Osteocyte (in vitro differentiated cells): Measurements from ENCODE around the gene TXNRD3. TPM values are rescaled to one million over a fixed set of nuclear protein-coding genes. Genes with fewer than 3 reads are reported as not detected.
A peak's percentile ranks its signal among the peaks of the same experiment; 100 is the strongest.

Source experiments
- DNase-seq: peaks from one replicate; pipeline ENCODE4 v3.0.0; 2021; ENCODE audit warnings: mixed read lengths; ENCODE audit not compliant: unreplicated experiment; ENCODE audit errors: extremely low spot score
- H3K27ac Mint-ChIP-seq: one replicate; pipeline ENCODE4 v1.8.0; 2021; ENCODE audit warnings: mild to moderate bottlenecking, mixed read lengths; ENCODE audit not compliant: unreplicated experiment
- H3K27me3 Mint-ChIP-seq: one replicate; pipeline ENCODE4 v1.8.0; 2021; ENCODE audit warnings: mixed read lengths; ENCODE audit not compliant: unreplicated experiment
- H3K36me3 Mint-ChIP-seq: one replicate; pipeline ENCODE4 v1.8.0; 2021; ENCODE audit warnings: mixed read lengths; ENCODE audit not compliant: unreplicated experiment
- H3K4me1 Mint-ChIP-seq: one replicate; pipeline ENCODE4 v1.8.0; 2021; ENCODE audit warnings: mixed read lengths; ENCODE audit not compliant: unreplicated experiment
- H3K4me3 Mint-ChIP-seq: one replicate; pipeline ENCODE4 v1.8.0; 2021; ENCODE audit warnings: mild to moderate bottlenecking, moderate library complexity, mixed read lengths; ENCODE audit not compliant: unreplicated experiment
- H3K9me3 Mint-ChIP-seq: one replicate; pipeline ENCODE4 v1.8.0; 2021; ENCODE audit warnings: mixed read lengths; ENCODE audit not compliant: unreplicated experiment
- total RNA-seq: library from RNA; stranded (reverse); gene quantifications from 2 replicates; pipeline ENCODE4 v1.2.1, GENCODE V29; 2021
- TF ChIP-seq, protein P1 (sequence below): fragments of 200-600 bp; sonication (generic); IDR thresholded peaks from 2 replicates; pipeline ENCODE4 v1.5.0; 2021; ENCODE audit warnings: antibody characterized with exemption, mild to moderate bottlenecking, moderate library complexity

TXNRD3 gene
- total RNA-seq, 1 donor from 2014 or later = 17.6 TPM

DNA sequence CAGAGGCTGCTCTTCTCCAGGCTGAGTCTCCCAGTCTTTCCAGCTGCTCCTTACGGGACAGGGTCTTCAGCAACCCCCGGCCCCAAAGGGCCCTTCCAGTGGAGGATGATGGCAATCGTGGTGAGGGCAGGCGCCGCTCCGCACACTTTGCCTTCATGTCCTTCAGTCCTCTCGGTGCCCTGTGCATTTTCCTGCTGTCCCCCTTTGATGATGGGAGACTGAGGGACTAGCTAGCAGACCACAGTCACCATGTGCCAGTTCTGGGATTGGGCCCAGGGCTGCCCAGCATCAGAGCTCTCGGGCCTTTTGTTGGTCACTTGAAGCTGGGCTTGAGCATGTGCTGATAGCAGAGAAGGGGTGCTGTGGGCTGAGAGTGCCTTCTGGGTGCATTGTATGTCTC is 8.8 kb upstream of the TXNRD3 start:
- H3K4me3 Mint-ChIP-seq = no peak overlapping the region
- H3K36me3 Mint-ChIP-seq = no peaks in the 10 kb centered on the region
- TF ChIP-seq, protein P1, sequence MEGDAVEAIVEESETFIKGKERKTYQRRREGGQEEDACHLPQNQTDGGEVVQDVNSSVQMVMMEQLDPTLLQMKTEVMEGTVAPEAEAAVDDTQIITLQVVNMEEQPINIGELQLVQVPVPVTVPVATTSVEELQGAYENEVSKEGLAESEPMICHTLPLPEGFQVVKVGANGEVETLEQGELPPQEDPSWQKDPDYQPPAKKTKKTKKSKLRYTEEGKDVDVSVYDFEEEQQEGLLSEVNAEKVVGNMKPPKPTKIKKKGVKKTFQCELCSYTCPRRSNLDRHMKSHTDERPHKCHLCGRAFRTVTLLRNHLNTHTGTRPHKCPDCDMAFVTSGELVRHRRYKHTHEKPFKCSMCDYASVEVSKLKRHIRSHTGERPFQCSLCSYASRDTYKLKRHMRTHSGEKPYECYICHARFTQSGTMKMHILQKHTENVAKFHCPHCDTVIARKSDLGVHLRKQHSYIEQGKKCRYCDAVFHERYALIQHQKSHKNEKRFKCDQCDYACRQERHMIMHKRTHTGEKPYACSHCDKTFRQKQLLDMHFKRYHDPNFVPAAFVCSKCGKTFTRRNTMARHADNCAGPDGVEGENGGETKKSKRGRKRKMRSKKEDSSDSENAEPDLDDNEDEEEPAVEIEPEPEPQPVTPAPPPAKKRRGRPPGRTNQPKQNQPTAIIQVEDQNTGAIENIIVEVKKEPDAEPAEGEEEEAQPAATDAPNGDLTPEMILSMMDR = no peak
- H3K4me1 Mint-ChIP-seq = no peaks in the 10 kb centered on the region
- H3K9me3 Mint-ChIP-seq = peaks cover 4% of the 10 kb centered on the region
- DNase-seq = no peak
- no peak overlapping the region for H3K27ac Mint-ChIP-seq
- peaks cover 54% of the 10 kb centered on the region for H3K27me3 Mint-ChIP-seq

DNA sequence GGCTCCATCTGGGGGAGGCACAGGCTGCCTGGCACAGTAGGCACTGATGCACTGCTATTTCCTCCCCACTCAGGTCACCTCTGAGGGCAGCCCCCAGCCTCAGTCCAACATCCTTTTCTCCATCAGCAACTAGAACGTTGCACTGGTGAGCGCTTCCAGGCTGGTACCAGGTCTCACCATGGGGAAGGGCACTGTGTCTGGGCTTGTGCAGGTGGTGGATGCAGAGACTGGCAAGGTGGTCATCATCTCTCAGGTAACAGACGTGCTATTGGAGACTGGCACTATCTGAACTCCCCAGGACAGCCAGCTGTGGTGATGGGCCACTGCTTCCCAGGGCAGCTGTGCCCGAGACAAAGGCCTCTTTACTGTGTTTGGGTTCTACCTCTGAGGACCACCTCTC is 8.3 kb upstream of the TXNRD3 start:
- no peak overlapping the region for H3K4me3 Mint-ChIP-seq
- no peaks in the 10 kb centered on the region for H3K4me1 Mint-ChIP-seq
- H3K36me3 Mint-ChIP-seq = no peaks in the 10 kb centered on the region
- H3K27me3 Mint-ChIP-seq = peaks cover 54% of the 10 kb centered on the region
- H3K9me3 Mint-ChIP-seq = peaks cover 4% of the 10 kb centered on the region
- no peak for DNase-seq
- no peak overlapping the region for H3K27ac Mint-ChIP-seq
- TF ChIP-seq, protein P1 = no peak

DNA sequence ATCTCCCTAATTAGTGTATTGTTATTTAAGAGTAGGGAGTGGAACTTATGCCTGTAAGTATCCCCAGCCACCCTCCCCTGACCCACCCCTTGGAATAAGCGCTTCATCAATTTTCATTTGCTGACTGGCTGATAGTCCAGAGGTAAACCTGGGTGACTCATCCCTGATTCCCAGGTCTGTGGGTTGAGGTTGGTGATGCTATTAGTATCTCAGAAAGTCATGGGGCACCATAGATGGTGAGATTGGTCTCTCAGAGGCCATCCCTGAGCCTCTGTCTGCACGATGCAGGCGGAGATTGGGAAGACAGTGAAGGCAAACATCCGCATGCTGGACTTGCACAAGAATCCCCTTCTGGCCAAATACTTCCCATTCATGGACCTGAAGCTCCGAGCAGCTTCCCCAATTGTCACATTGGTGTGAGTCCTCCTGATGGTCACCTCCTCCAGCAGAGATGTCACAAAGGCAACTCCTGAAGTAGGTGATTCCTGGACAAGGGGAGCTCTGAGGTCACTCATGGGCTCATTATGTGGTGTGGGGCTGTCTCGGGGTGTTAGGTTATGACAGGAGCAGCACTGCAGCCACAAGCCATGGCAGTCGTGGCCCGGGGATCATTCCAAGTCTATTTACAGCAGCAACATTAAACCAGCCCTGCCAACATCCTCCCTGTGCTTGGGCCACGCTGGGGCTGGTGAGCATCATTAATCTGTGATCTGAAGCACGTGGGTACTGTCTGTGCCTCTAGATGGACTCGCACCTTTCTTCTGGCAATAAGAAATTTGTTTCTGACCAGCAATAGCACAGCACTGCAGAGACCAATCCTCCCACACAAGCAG is 6.8 kb upstream of the TXNRD3 start:
- H3K4me1 Mint-ChIP-seq = no peaks in the 10 kb centered on the region
- H3K4me3 Mint-ChIP-seq = no peak overlapping the region
- no peak overlapping the region for H3K27ac Mint-ChIP-seq
- DNase-seq = no peak
- TF ChIP-seq, protein P1 = no peak
- peaks cover 4% of the 10 kb centered on the region for H3K9me3 Mint-ChIP-seq
- H3K27me3 Mint-ChIP-seq = peaks cover 58% of the 10 kb centered on the region
- H3K36me3 Mint-ChIP-seq = no peaks in the 10 kb centered on the region

DNA sequence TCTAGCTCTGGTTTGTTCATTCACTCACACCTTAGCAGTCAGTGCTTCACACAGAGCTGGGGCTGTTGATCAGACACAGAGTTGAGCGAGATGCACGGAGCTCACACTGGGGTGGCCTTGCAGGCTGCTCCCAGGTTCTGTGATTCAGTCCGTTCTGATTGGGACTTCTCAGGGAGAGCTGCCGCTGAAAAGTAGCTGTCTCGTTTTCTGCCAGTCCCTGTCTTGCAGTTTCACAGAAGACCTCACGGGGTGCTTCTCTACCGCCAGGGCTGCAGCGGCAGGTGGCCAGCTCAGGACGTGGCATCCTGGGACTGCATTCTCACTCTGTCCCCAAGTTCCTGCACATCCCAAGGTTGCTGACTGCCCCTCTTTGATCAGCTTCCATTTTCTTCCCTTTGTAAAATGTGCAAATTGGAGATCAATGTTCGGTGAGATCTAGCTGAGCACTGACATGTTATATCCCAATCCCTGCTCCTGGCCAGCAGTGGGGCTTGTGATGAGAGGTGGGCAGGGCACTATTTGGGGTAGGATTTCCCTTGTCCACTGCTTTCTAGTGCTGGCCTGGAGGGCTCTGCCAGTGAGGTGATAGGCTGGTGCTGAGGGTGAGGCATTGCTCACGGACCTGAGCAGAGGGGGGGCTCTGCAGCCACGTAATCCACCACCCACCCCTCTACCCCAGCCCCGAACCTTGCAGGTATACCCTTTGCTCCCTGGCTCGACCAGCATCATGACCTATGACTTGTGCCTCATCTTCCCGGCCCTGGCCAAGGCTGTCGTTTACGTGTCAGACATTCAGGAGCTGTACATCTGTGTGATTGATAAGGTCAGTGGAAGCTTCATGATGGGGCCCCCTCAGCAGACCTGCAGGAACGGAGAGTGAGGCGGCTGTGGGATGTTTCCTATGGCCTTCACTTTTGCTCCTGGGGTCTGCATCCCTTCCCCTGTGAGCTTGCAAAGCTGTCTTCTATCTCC is 5.3 kb upstream of the TXNRD3 start:
- no peaks in the 10 kb centered on the region for H3K36me3 Mint-ChIP-seq
- no peak for DNase-seq
- peaks cover 4% of the 10 kb centered on the region for H3K9me3 Mint-ChIP-seq
- no peak overlapping the region for H3K27ac Mint-ChIP-seq
- peaks cover 52% of the 10 kb centered on the region for H3K27me3 Mint-ChIP-seq
- TF ChIP-seq, protein P1 = peak; percentile 13
- no peaks in the 10 kb centered on the region for H3K4me1 Mint-ChIP-seq
- H3K4me3 Mint-ChIP-seq = no peak overlapping the region

DNA sequence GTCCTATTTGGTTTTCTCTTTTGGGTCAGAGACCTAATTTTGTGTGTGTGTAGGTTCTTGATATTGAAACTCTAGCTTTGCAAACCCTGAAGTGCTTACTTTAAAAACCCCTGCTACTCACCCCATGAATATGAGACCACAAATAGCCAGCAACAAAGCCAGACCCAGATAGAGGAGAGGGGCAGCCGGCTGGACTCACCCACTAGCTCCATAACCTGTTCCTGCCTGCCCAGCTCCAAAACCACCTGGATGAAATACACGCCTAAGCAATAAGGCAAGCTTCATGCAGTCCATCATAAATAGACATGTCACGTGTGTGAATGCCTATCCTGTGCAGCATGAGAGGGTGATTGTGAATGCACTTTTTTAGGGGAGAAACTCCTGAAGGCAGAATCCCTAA is 3.7 kb upstream of the TXNRD3 start:
- peaks cover 36% of the 10 kb centered on the region for H3K27me3 Mint-ChIP-seq
- H3K4me3 Mint-ChIP-seq = no peak overlapping the region
- H3K27ac Mint-ChIP-seq = no peak overlapping the region
- H3K36me3 Mint-ChIP-seq = no peaks in the 10 kb centered on the region
- TF ChIP-seq, protein P1 = no peak
- H3K4me1 Mint-ChIP-seq = peaks cover 6% of the 10 kb centered on the region
- peaks cover 4% of the 10 kb centered on the region for H3K9me3 Mint-ChIP-seq
- no peak for DNase-seq
